CD14-positive monocyte (primary cell): Measurements from ENCODE around the gene CCDC92B. TPM values are rescaled to one million over a fixed set of nuclear protein-coding genes. Genes with fewer than 3 reads are reported as not detected.
A peak's percentile ranks its signal among the peaks of the same experiment; 100 is the strongest.
"Not testable (repeated sequence)": the region's sequence is repeated elsewhere in the genome, so short reads cannot be mapped to it uniquely, and the experiment has no call there.

Source experiments
- DNase-seq, 3 donors: peaks; one replicate each; pipeline ENCODE4 v3.0.0-alpha.2; 2011 to 2022
- H2AFZ ChIP-seq: 2 replicates; pipeline ENCODE4 v1.6.0; 2012; ENCODE audit warnings: mild to moderate bottlenecking, low read depth, low read length, inconsistent platforms; ENCODE audit not compliant: insufficient read depth, poor library complexity, severe bottlenecking
- H3K27ac ChIP-seq, 2 donors: 1 replicate in 1 of 2; 2 replicates in 1 of 2; pipeline ENCODE4 v1.5.1; 2012 to 2013; ENCODE audit warnings: low read length in 2 of 2, control low read depth in 1 of 2, inconsistent platforms in 1 of 2, low read depth in 1 of 2, mild to moderate bottlenecking in 1 of 2
- H3K27me3 ChIP-seq, 2 donors: one replicate each; pipeline versions ENCODE4 v1.6.0 to v1.6.1; 2011 to 2013; ENCODE audit warnings: low read length in 2 of 2; ENCODE audit not compliant: control insufficient read depth in 2 of 2, insufficient read depth in 2 of 2
- H3K36me3 ChIP-seq, 2 donors: replicated peaks in 1 of 2; 1 replicate in 1 of 2; 2 replicates in 1 of 2; pipeline versions ENCODE4 v1.5.1 to v1.6.1; 2012 to 2013; ENCODE audit warnings: low read length in 2 of 2, control low read depth in 1 of 2, inconsistent platforms in 1 of 2, mild to moderate bottlenecking in 1 of 2; ENCODE audit not compliant: insufficient read depth in 2 of 2, control insufficient read depth in 1 of 2
- H3K4me1 ChIP-seq, 2 donors: 1 replicate in 1 of 2; 2 replicates in 1 of 2; pipeline versions ENCODE4 v1.5.1 to v1.6.1; 2012 to 2013; ENCODE audit warnings: low read length in 2 of 2, control low read depth in 1 of 2, inconsistent platforms in 1 of 2, mild to moderate bottlenecking in 1 of 2, moderate library complexity in 1 of 2; ENCODE audit not compliant: insufficient read depth in 2 of 2, control insufficient read depth in 1 of 2
- H3K4me2 ChIP-seq: replicated peaks from 2 replicates; pipeline ENCODE3; 2012; ENCODE audit warnings: low read length, moderate library complexity, mild to moderate bottlenecking; ENCODE audit not compliant: poor library complexity, severe bottlenecking; ENCODE audit errors: extremely low read depth
- H3K4me3 ChIP-seq, 3 experiments: fragments of 200-600 bp in 1 of 3; sonication (generic) in 1 of 3; replicated peaks in 1 of 3; 1 replicate in 2 of 3; 2 replicates in 1 of 3; pipeline ENCODE4 v1.5.1; 2011 to 2013; ENCODE audit warnings: low read length in 3 of 3, mild to moderate bottlenecking in 3 of 3, control low read depth in 2 of 3, low read depth in 2 of 3, inconsistent platforms in 1 of 3, moderate library complexity in 1 of 3
- H3K79me2 ChIP-seq: 2 replicates; pipeline ENCODE4 v1.6.0; 2012; ENCODE audit warnings: mild to moderate bottlenecking, control low read depth, inconsistent platforms, low read length, moderate library complexity; ENCODE audit not compliant: insufficient read depth
- H3K9ac ChIP-seq: 2 replicates; pipeline ENCODE4 v1.6.0; 2017; ENCODE audit warnings: low read length, mild to moderate bottlenecking; ENCODE audit not compliant: insufficient read depth, poor library complexity, severe bottlenecking
- H3K9me3 ChIP-seq, 2 donors: replicated peaks in 1 of 2; 1 replicate in 1 of 2; 2 replicates in 1 of 2; pipeline versions ENCODE4 v1.5.1 to v1.6.1; 2012 to 2013; ENCODE audit warnings: low read length in 2 of 2, control low read depth in 1 of 2; ENCODE audit not compliant: control insufficient read depth in 1 of 2, insufficient read depth in 1 of 2
- H4K20me1 ChIP-seq: 2 replicates; pipeline ENCODE4 v1.6.0; 2012; ENCODE audit warnings: mild to moderate bottlenecking, low read length, control low read depth, moderate library complexity; ENCODE audit not compliant: insufficient read depth
- H3K27ac Mint-ChIP-seq, 7 donors: one replicate each; pipeline ENCODE4 v1.8.0; 2020; ENCODE audit warnings: mild to moderate bottlenecking in 7 of 7, mixed read lengths in 7 of 7, moderate library complexity in 6 of 7, inconsistent platforms in 2 of 7
- H3K27me3 Mint-ChIP-seq, 3 donors: one replicate each; pipeline ENCODE4 v1.8.0; 2021 to 2022; ENCODE audit warnings: low read depth in 3 of 3, mild to moderate bottlenecking in 3 of 3, mixed read lengths in 3 of 3, moderate library complexity in 3 of 3, inconsistent platforms in 1 of 3
- H3K36me3 Mint-ChIP-seq, 2 donors: one replicate each; pipeline ENCODE4 v1.8.0; 2020; ENCODE audit warnings: mixed read lengths in 2 of 2, inconsistent platforms in 1 of 2, mild to moderate bottlenecking in 1 of 2
- H3K4me1 Mint-ChIP-seq: one replicate; pipeline ENCODE4 v1.8.0; 2020; ENCODE audit warnings: mild to moderate bottlenecking, mixed read lengths
- H3K4me3 Mint-ChIP-seq, 2 donors: one replicate each; pipeline ENCODE4 v1.8.0; 2020; ENCODE audit warnings: mild to moderate bottlenecking in 2 of 2, mixed read lengths in 2 of 2, moderate library complexity in 1 of 2
- H3K9me3 Mint-ChIP-seq, 7 donors: one replicate each; pipeline ENCODE4 v1.8.0; 2020 to 2022; ENCODE audit warnings: mixed read lengths in 7 of 7, mild to moderate bottlenecking in 6 of 7, moderate library complexity in 6 of 7, inconsistent platforms in 2 of 7
- WGBS: methylation state at CpG from one replicate; pipeline ENCODE4 v1.1.5; 2013; ENCODE audit warnings: missing lambda C conversion rate; ENCODE audit not compliant: insufficient coverage; 5-methylcytosine and 5-hydroxymethylcytosine counted together
- intact Hi-C, 2 donors: fragments of 100-400 bp; cut with micrococcal nuclease; formaldehyde crosslinking; loops; one replicate each; pipeline versions ENCODE4 v1.15.0 to v1.15.1; 2023
- polyA plus RNA-seq, 3 donors: library from polyadenylated mRNA; depleted of rRNA in 1 of 3; unstranded in 2 of 3; stranded (reverse) in 1 of 3; fragments of 300-500 nt in 2 of 3; fragments of >200 nt in 1 of 3; fragmentation: Illumina TruSeq in 2 of 3; gene quantifications; 1 replicate in 2 of 3; 2 replicates in 1 of 3; pipeline ENCODE4 v1.2.3, GENCODE V29; 2012 to 2021
- TF ChIP-seq, protein P1 (sequence below): fragments of 200-600 bp; IDR thresholded peaks from one replicate; pipeline ENCODE4 v1.8.0; 2022; ENCODE audit warnings: antibody characterized with exemption, mild to moderate bottlenecking

Gene CCDC92B
- polyA plus RNA-seq, 3 donors = not detected

DNA sequence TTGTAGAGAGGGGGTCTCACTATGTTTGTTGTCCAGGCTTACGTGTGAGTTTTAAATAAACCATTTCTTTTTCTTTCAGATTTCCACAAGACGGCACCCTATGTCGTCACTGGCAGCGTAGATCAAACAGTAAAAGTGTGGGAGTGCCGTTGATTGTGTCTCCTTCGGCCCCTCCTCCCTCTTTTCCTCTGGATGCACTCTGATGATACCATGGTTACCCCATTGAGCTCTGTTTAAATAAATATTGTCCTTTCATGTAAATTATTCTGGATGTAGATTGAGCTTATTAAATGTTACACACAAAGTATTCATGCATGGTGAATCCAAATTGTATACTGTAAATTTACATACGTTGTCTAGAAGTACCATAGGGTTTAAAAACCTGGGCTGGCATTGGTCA lies 67.8 kb downstream of the CCDC92B start:
- H3K27me3 Mint-ChIP-seq = peaks cover 0 to 4% (median 0%) of the 10 kb centered on the region in 3 donors
- H3K9me3 Mint-ChIP-seq = no peaks in the 10 kb centered on the region
- peak overlapping the region in 1 of 7 donors; percentile 83 for H3K27ac Mint-ChIP-seq
- no peaks in the 10 kb centered on the region for H3K27me3 ChIP-seq
- H2AFZ ChIP-seq = no peak overlapping the region
- H3K36me3 Mint-ChIP-seq = peaks cover 67 to 79% of the 10 kb centered on the region in 2 donors
- H3K27ac ChIP-seq = no peak overlapping the region
- no peak for DNase-seq
- H3K4me2 ChIP-seq = no peak overlapping the region
- no peaks in the 10 kb centered on the region for H3K79me2 ChIP-seq
- H3K4me1 ChIP-seq = no peaks in the 10 kb centered on the region
- H4K20me1 ChIP-seq = peaks cover 59% of the 10 kb centered on the region
- intact Hi-C loops = no loop called here
- 100% methylated on average over 1 of the region's 7 CpGs for WGBS
- H3K9ac ChIP-seq = no peak overlapping the region
- no peak overlapping the region for H3K4me3 Mint-ChIP-seq
- H3K4me1 Mint-ChIP-seq = no peaks in the 10 kb centered on the region
- no peak overlapping the region for H3K4me3 ChIP-seq
- TF ChIP-seq, protein P1, sequence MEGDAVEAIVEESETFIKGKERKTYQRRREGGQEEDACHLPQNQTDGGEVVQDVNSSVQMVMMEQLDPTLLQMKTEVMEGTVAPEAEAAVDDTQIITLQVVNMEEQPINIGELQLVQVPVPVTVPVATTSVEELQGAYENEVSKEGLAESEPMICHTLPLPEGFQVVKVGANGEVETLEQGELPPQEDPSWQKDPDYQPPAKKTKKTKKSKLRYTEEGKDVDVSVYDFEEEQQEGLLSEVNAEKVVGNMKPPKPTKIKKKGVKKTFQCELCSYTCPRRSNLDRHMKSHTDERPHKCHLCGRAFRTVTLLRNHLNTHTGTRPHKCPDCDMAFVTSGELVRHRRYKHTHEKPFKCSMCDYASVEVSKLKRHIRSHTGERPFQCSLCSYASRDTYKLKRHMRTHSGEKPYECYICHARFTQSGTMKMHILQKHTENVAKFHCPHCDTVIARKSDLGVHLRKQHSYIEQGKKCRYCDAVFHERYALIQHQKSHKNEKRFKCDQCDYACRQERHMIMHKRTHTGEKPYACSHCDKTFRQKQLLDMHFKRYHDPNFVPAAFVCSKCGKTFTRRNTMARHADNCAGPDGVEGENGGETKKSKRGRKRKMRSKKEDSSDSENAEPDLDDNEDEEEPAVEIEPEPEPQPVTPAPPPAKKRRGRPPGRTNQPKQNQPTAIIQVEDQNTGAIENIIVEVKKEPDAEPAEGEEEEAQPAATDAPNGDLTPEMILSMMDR = no peak
- peaks cover 68 to 82% of the 10 kb centered on the region in 2 donors for H3K36me3 ChIP-seq
- no peaks in the 10 kb centered on the region for H3K9me3 ChIP-seq

DNA sequence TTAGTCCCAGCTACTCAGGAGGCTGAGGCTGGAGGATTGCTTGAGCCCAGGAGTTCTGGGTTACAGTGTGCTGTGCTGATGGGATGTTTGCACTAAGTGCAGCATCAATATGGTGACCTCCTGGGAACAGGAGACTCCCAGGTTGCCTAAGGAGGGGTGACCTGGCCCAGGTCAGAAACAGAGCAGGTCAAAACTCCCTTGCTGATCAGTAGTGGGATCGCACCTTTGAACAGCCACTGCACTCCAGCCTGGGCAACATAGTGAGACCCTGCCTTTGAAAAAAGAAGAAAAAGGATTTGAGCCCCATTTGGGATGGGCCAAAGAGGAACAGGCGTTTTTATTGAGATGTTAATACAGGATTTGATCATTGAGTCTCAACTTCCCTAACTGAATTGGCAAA lies 68.5 kb downstream of the CCDC92B start:
- Histone ChIP-seq H3K36me3 (peaks cover 74 to 89% of the 10 kb centered on the region in 2 donors), H2AFZ (no peak overlapping the region), H4K20me1 (peaks cover 61% of the 10 kb centered on the region), H3K4me1 (no peaks in the 10 kb centered on the region), H3K9ac (no peak overlapping the region), H3K79me2 (no peaks in the 10 kb centered on the region), H3K27me3 (no peaks in the 10 kb centered on the region), H3K27ac (no peak overlapping the region), H3K9me3 (no peaks in the 10 kb centered on the region), H3K4me2 (no peak overlapping the region), H3K4me3 (no peak overlapping the region)
- no peak overlapping the region for H3K27ac Mint-ChIP-seq
- H3K4me1 Mint-ChIP-seq = no peaks in the 10 kb centered on the region
- intact Hi-C loops = no loop called here
- H3K4me3 Mint-ChIP-seq = no peak overlapping the region
- no peak for DNase-seq
- peaks cover 70 to 86% of the 10 kb centered on the region in 2 donors for H3K36me3 Mint-ChIP-seq
- 100% methylated on average over 1 of the region's 2 CpGs for WGBS
- H3K9me3 Mint-ChIP-seq = no peaks in the 10 kb centered on the region
- TF ChIP-seq, protein P1 = no peak
- H3K27me3 Mint-ChIP-seq = peaks cover 0 to 4% (median 0%) of the 10 kb centered on the region in 3 donors

DNA sequence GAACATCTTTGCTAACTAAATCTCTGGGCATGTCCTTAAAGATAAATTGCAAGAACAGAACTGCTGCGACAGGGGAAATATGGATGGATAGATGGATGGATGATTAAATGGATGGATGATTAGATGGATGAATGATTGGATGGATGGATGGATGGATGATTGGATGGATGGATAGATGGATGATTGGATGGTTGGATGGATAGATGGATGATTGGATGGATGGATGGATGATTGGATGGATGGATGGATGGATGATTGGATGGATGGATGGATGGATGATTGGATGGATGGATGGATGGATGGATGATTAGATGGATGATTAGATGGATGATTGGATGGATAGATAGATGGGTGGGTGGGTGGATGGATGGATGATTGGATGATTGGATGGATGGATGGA lies 70.2 kb downstream of the CCDC92B start:
- not testable (repeated sequence) for H3K4me3 Mint-ChIP-seq, H3K4me1 Mint-ChIP-seq, H3K27ac Mint-ChIP-seq, H3K9me3 ChIP-seq, H2AFZ ChIP-seq, H3K4me3 ChIP-seq, DNase-seq, H3K79me2 ChIP-seq, H3K9ac ChIP-seq, H3K27me3 ChIP-seq, H3K4me2 ChIP-seq, H3K27ac ChIP-seq, H3K27me3 Mint-ChIP-seq, H3K4me1 ChIP-seq, H3K9me3 Mint-ChIP-seq
- Histone ChIP-seq H3K36me3 (peaks cover 82 to 97% of the 10 kb centered on the region in 2 donors), H4K20me1 (peaks cover 62% of the 10 kb centered on the region)
- H3K36me3 Mint-ChIP-seq = peaks cover 69 to 94% of the 10 kb centered on the region in 2 donors
- intact Hi-C loops = loop anchor here in 1 of 2 donors (10.0 kb wide), 1 partner anchor 294 kb away; no protein-coding TSS in a partner anchor
- WGBS = 100% methylated on average over 1 of the region's 1 CpG
